Testis (tissue), 3 donors: ENCODE results near the gene SPATA33. TPM values are rescaled to one million over a fixed set of nuclear protein-coding genes. Genes with fewer than 3 reads are reported as not detected.
A peak's percentile ranks its signal among the peaks of the same experiment; 100 is the strongest.

ENCODE experiments used
- DNase-seq: peaks from one replicate; pipeline ENCODE4 v3.0.0-alpha.2; 2019
- H3K27ac ChIP-seq, 2 donors: fragments of 200-600 bp; sonication (generic); one replicate each; pipeline ENCODE4 v1.5.1; 2019
- H3K27me3 ChIP-seq: fragments of 200-600 bp; sonication (generic); one replicate; pipeline ENCODE4 v1.5.1; 2019
- H3K36me3 ChIP-seq: fragments of 200-600 bp; sonication (generic); one replicate; pipeline ENCODE4 v1.5.1; 2017; ENCODE audit warnings: low read depth; ENCODE audit errors: missing control alignments
- H3K4me1 ChIP-seq: fragments of 200-600 bp; sonication (generic); one replicate; pipeline ENCODE4 v1.5.1; 2019
- H3K4me3 ChIP-seq, 2 donors: fragments of 200-600 bp; sonication (generic); one replicate each; pipeline ENCODE4 v1.5.1; 2017 to 2019
- H3K9me3 ChIP-seq: fragments of 200-600 bp; sonication (generic); one replicate; pipeline ENCODE4 v1.5.1; 2017
- POLR2A ChIP-seq: fragments of 450-650 bp; IDR thresholded peaks from one replicate; pipeline ENCODE4 v1.6.1; 2017; ENCODE audit warnings: antibody characterized with exemption, mild to moderate bottlenecking, moderate library complexity
- WGBS, 2 donors: methylation state at CpG; one replicate each; pipeline ENCODE4 v1.1.5; 2018; 5-methylcytosine and 5-hydroxymethylcytosine counted together
- intact Hi-C: fragments of 100-400 bp; cut with DNase I; formaldehyde crosslinking; loops from one replicate; pipeline ENCODE4 v1.15.1; 2023; ENCODE audit warnings: low total_unique reads
- polyA plus RNA-seq: library from polyadenylated mRNA; stranded (reverse); fragments of 350-450 nt; fragmentation: Illumina TruSeq; extraction: RNeasy Lipid Tissue Mini Kit (QIAGEN cat#74804); gene quantifications from one replicate; pipeline ENCODE4 v1.2.3, GENCODE V29; 2014; ENCODE audit warnings: low read depth, low replicate concordance; ENCODE audit not compliant: insufficient read depth
- total RNA-seq, 2 donors: library from RNA; depleted of rRNA; stranded (reverse); fragments of >200 nt; gene quantifications; one replicate each; pipeline ENCODE4 v1.2.3, GENCODE V29; 2016
- TF ChIP-seq, protein P1 (sequence below), 3 experiments: fragments of 450-650 bp in 2 of 3; fragments of 200-600 bp in 1 of 3; sonication (generic) in 1 of 3; IDR thresholded peaks; one replicate each; pipeline ENCODE4 v1.5.1; 2016 to 2019; ENCODE audit warnings: antibody characterized with exemption in 3 of 3, mild to moderate bottlenecking in 2 of 3, moderate library complexity in 1 of 3

The SPATA33 gene
- total and polyA plus RNA-seq, 3 donors from 2014 or later, result 45.8 to 201 (median 85.0) TPM

DNA sequence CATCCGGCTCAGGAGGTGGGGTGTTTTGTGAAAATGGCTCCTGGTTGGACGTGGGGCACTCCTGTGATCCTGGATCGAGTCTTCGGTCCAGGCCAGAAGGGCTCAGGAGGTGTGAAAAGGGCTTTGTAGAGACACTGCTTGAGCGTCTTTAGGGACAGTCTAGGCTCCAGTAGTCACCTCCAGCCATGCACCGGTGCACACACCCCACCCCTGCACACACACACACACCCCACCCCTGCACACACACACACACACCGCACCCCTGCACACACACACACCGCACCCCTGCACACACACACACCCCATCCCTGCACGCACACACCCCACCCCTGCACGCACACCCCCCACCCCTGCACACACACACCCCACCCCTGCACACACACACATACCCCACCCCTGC lies 19.2 kb upstream of the SPATA33 start:
- no peaks in the 10 kb centered on the region for H3K27me3 ChIP-seq
- DNase-seq, result no peak
- 74 to 78% methylated on average over 9 to 10 of the region's 10 CpGs for WGBS, 2 donors
- intact Hi-C loops, result no loop called here
- TF ChIP-seq POLR2A, result no peak
- TF ChIP-seq, protein P1, sequence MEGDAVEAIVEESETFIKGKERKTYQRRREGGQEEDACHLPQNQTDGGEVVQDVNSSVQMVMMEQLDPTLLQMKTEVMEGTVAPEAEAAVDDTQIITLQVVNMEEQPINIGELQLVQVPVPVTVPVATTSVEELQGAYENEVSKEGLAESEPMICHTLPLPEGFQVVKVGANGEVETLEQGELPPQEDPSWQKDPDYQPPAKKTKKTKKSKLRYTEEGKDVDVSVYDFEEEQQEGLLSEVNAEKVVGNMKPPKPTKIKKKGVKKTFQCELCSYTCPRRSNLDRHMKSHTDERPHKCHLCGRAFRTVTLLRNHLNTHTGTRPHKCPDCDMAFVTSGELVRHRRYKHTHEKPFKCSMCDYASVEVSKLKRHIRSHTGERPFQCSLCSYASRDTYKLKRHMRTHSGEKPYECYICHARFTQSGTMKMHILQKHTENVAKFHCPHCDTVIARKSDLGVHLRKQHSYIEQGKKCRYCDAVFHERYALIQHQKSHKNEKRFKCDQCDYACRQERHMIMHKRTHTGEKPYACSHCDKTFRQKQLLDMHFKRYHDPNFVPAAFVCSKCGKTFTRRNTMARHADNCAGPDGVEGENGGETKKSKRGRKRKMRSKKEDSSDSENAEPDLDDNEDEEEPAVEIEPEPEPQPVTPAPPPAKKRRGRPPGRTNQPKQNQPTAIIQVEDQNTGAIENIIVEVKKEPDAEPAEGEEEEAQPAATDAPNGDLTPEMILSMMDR (IDR thresholded peaks at IDR 0.05), result no peak
- no peak overlapping the region for H3K4me3 ChIP-seq
- H3K9me3 ChIP-seq, result no peaks in the 10 kb centered on the region
- no peaks in the 10 kb centered on the region for H3K36me3 ChIP-seq
- H3K27ac ChIP-seq, result no peak overlapping the region
- H3K4me1 ChIP-seq, result peaks cover 10% of the 10 kb centered on the region

DNA sequence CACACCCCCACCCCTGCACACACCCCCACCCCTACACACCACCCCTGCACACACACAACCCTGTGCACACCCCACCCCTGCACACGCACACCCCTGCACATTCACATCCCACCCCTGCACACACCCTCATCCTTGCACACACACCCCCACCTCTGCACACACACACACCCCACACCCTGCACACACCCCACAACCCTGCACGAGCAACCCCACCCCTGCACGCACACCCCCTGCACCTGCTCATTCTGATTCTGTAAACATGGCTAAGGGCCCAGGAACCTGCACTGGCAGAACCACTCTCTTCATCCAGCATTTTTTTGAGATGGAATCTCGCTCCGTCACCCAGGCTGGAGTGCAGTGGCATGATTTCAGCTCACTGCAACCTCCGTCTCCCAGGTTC lies 18.3 kb upstream of the SPATA33 start:
- no peak overlapping the region for H3K27ac ChIP-seq
- peaks cover 10% of the 10 kb centered on the region for H3K4me1 ChIP-seq
- intact Hi-C loops, result no loop called here
- 87 to 94% methylated on average over 6 of the region's 6 CpGs for WGBS, 2 donors
- H3K27me3 ChIP-seq, result no peaks in the 10 kb centered on the region
- no peaks in the 10 kb centered on the region for H3K9me3 ChIP-seq
- no peak overlapping the region for H3K4me3 ChIP-seq
- no peak for DNase-seq
- TF ChIP-seq, protein P1 (IDR thresholded peaks at IDR 0.05), result no peak
- no peak for TF ChIP-seq POLR2A
- H3K36me3 ChIP-seq, result no peaks in the 10 kb centered on the region

DNA sequence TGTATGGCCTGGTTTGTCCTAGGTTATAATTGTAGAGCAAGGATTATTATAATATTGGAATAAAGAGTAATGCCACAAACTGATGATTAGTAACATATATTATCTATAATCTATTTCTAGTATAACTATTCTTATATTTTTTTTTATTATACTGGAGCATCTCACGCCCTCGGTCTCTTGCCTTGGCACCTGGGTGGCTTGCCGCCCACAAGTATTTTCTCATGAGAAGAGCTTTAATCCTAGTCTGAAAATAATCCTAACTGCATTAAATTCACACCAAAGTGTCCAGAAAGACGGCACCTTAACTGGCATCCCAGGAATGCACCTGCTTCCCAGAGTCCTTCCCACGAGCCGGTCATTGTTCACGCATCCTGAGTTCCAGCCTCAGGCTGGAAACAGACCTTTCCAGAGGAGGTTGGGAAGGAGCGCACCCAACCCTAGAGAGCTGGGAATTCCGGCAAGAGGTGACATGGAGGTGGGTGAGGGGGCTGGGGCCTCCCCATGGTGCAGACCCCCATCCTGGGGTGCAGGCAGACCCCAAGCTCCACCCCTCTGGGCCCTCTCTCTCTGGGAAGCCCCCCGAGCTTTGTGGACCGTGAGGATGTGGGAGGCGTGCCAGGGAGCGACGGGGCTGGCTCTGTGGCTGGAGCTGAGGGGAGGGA lies 16.0 kb upstream of the SPATA33 start:
- Histone ChIP-seq H3K9me3 (no peaks in the 10 kb centered on the region), H3K36me3 (no peaks in the 10 kb centered on the region), H3K4me3 (no peak overlapping the region), H3K27me3 (no peaks in the 10 kb centered on the region), H3K27ac (peak overlapping the region in 1 of 2 donors; percentile 41), H3K4me1 (peaks cover 10% of the 10 kb centered on the region)
- 40 to 41% methylated on average over 8 to 14 of the region's 14 CpGs for WGBS, 2 donors
- DNase-seq, result no peak
- TF ChIP-seq POLR2A, result no peak
- TF ChIP-seq, protein P1 (IDR thresholded peaks at IDR 0.05), result no peak
- intact Hi-C loops, result no loop called here

DNA sequence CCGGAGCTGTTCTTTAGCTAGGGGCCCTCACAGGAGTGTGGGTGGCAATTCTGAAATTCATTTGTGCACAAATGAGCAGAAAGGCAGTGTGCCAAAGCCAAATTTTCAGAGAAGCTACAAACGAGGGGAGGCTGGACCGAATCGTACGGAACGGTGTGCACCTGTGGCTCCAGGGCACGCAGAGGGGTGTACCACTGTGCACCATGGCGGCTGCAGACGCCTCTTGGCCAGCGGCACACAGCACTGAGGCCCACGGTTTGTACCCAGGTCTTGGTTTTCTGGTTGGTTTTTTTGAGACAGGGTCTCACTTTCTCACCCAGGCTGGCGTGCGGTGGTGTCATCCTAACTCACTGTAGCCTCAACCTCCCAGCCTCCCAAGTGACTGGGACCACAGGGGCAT lies 15.1 kb upstream of the SPATA33 start:
- no peak for DNase-seq
- WGBS, 2 donors, result 64 to 83% methylated on average over 11 to 13 of the region's 13 CpGs
- intact Hi-C loops, result no loop called here

More for the DNA sequence above, 15.1 kb upstream of the SPATA33 start:
- Histone ChIP-seq H3K27me3 (no peaks in the 10 kb centered on the region), H3K4me1 (peaks cover 10% of the 10 kb centered on the region), H3K36me3 (no peaks in the 10 kb centered on the region), H3K27ac (no peak overlapping the region), H3K9me3 (no peaks in the 10 kb centered on the region), H3K4me3 (no peak overlapping the region)
- TF ChIP-seq, protein P1 (IDR thresholded peaks at IDR 0.05), result no peak
- no peak for TF ChIP-seq POLR2A
